ENCODE data around the gene FBXL15. TPM values are rescaled to one million over a fixed set of nuclear protein-coding genes. Genes with fewer than 3 reads are reported as not detected.
A peak's percentile ranks its signal among the peaks of the same experiment; 100 is the strongest.

The FBXL15 gene, protein sequence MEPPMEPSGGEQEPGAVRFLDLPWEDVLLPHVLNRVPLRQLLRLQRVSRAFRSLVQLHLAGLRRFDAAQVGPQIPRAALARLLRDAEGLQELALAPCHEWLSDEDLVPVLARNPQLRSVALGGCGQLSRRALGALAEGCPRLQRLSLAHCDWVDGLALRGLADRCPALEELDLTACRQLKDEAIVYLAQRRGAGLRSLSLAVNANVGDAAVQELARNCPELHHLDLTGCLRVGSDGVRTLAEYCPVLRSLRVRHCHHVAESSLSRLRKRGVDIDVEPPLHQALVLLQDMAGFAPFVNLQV
- 10 to 100 TPM in 3 of 4 donors, 1 to 10 TPM in 1; 7.8 to 14.2 (median 11.9) TPM for polyA plus RNA-seq (ENCODE audit: insufficient read length in 4 of 4)

DNA sequence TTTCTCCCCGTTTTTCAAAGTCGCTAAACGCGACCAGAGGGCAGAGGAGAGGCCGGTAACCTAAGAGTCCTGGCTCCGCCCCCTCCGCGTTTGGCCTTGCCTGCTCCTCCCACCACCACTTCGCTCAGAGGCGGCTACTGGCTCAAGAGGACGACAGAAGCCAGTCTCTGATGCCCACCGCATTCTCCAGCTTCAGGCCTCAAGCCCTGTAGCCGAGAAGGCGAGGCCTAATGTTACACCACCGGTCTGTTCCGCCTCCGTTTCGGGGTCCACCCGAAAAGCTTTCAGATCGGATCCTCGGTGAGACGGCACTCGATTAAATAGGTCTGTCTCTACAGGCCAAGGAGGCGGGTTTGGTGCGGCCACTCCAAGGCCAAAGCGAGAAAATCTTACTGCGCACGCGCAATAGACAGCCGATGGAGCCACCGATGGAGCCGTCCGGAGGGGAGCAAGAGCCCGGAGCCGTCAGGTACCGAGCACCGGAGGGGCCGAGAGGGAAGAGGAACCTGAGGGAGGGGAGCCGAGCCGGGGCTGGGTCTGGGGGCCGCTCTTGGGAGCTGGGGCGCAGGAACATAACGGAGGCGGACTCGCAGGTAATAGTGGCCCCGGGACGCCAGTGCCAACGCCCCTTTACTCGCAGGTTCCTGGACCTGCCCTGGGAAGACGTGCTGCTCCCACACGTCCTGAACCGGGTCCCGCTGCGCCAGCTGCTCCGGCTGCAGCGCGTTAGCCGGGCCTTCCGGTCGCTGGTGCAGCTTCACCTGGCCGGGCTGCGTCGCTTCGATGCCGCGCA is at the start of gene FBXL15:
Gene FBXL15 (plus strand): TSS at position 123 of the 793 bp plus-strand sequence. CDS start 294 bp downstream, at position 417.
- DNase-seq (ENCODE audit: low read depth in 4 of 4, low spot score in 2 of 4): peak; percentile 93 to 99 (median 98)

DNA sequence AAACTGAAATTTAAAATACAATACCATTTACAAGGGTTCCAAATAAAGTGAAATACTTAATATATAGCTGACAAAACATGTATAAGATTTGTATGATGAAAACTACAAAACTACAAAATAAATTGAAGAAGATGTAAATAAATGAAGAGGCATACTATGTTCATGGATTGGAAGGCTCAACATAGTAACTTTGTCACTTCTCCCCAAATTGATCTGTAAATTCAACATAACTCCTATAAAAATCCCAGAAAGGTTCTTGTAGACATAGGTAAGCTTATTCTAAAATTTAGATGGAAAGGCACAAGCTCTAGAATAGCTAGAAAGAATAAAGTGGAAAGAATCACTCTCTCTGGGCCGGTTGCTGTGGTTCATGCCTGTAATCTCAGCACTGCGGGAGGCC is 49.3 kb upstream of the FBXL15 start:
- no peak for DNase-seq (ENCODE audit: low read depth in 4 of 4, low spot score in 2 of 4)

GRCh38 chr10:102375250-102375649 is 45.4 kb upstream of the FBXL15 start:
- DNase-seq (ENCODE audit: low read depth in 4 of 4, low spot score in 2 of 4): no peak

GRCh38 chr10:102375867-102376266 is 44.8 kb upstream of the FBXL15 start:
- no peak for DNase-seq (ENCODE audit: low read depth in 4 of 4, low spot score in 2 of 4)

GRCh38 chr10:102376901-102377300 is 43.7 kb upstream of the FBXL15 start:
- no peak for DNase-seq (ENCODE audit: low read depth in 4 of 4, low spot score in 2 of 4)

DNA sequence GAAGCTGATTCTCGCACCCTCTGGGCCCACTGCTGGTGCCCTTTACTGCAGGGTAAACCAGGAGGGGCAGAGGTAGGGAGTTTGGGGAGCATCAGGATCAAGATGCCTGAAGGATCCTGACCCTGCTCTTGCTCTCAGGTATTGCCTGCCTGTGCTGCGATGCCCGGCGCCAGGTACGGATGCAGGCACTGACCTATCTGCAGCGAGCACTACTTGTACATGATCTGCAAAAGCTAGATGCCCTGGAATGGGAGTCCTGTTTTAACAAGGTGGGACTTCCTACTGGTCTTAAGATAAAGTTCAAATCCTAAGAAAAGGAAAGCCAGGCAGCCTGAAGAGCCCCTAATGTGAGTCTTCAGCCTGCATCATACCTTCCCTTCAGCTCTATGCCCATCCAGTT is 41.3 kb upstream of the FBXL15 start:
- no peak for DNase-seq (ENCODE audit: low read depth in 4 of 4, low spot score in 2 of 4)

- no peak for DNase-seq (ENCODE audit: low read depth in 4 of 4, low spot score in 2 of 4)
Observed at GRCh38 chr10:102381983-102382382, 38.7 kb upstream of the FBXL15 start.

- DNase-seq (ENCODE audit: low read depth in 4 of 4, low spot score in 2 of 4): no peak
Observed at GRCh38 chr10:102382871-102383270, 37.8 kb upstream of the FBXL15 start.

GRCh38 chr10:102384053-102384452 is 36.6 kb upstream of the FBXL15 start:
- DNase-seq (ENCODE audit: low read depth in 4 of 4, low spot score in 2 of 4): no peak

DNA sequence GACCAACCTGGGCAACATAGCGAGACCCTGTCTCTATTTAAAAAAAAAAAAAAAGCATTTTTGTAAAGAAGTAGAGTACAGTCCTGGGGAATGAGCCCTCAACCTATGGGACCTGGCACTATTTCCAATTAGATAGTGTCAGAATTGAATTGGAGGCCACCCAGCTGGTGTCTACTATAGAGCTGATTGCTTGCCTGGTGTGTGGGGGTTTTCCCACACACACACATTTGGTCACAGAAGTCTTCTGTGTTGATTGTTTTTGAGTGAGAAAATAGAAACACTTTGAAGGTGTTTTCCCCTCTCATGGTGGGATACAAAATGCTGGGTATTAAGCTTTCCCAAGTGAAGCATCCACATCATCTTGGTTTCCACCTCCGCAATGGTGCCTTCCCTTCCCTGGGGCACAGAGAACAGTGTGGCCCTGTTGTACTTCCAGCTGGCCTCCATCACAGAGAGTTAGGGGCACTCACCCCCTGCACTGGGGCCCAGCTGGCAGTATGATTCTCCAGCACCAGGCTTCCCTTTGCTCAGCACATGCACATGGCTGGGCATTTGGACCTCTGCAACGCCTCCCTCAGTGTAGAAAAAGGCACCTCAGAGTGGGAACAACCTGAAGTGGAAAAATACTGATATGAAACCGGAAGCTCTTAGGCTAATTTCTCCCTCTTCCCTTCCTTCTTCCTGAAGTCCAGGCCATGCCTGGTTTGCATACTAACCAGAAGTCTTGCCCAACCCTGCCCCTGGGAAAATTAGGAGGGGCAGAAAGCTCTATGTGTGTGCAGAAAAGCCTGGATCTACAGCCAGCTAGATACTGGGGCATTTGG is 35.8 kb upstream of the FBXL15 start:
- no peak for DNase-seq (ENCODE audit: low read depth in 4 of 4, low spot score in 2 of 4)

DNA sequence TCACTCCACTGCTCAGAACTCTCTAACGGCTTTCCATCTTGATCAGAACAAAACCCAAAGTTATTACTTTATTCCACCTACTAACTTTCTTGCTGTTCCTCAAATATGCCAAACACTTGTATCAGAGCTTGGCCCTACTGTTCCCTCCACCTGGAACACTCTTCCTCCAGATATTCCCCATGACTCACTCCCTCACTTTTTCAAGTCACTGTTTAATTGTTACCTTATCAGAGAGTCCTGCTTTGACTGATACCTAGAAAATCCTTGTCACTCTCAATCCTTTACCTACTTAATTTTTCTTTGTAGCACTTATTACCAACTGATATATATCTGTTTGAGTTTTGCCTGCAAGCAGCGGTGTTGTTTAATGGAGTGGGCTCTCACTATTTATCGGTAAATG is 30.7 kb upstream of the FBXL15 start:
- no peak for DNase-seq (ENCODE audit: low read depth in 4 of 4, low spot score in 2 of 4)

- DNase-seq (ENCODE audit: low read depth in 4 of 4, low spot score in 2 of 4): no peak
Observed at GRCh38 chr10:102392306-102392705, 28.3 kb upstream of the FBXL15 start.

- DNase-seq (ENCODE audit: low read depth in 4 of 4, low spot score in 2 of 4): no peak
Observed at GRCh38 chr10:102393411-102394078, 27.1 kb upstream of the FBXL15 start.

GRCh38 chr10:102394079-102394800 is 26.4 kb upstream of the FBXL15 start:
- DNase-seq (ENCODE audit: low read depth in 4 of 4, low spot score in 2 of 4): peak in 2 of 4 donors; percentile 77 to 83

GRCh38 chr10:102394801-102395399 is 25.7 kb upstream of the FBXL15 start:
- no peak for DNase-seq (ENCODE audit: low read depth in 4 of 4, low spot score in 2 of 4)

DNA sequence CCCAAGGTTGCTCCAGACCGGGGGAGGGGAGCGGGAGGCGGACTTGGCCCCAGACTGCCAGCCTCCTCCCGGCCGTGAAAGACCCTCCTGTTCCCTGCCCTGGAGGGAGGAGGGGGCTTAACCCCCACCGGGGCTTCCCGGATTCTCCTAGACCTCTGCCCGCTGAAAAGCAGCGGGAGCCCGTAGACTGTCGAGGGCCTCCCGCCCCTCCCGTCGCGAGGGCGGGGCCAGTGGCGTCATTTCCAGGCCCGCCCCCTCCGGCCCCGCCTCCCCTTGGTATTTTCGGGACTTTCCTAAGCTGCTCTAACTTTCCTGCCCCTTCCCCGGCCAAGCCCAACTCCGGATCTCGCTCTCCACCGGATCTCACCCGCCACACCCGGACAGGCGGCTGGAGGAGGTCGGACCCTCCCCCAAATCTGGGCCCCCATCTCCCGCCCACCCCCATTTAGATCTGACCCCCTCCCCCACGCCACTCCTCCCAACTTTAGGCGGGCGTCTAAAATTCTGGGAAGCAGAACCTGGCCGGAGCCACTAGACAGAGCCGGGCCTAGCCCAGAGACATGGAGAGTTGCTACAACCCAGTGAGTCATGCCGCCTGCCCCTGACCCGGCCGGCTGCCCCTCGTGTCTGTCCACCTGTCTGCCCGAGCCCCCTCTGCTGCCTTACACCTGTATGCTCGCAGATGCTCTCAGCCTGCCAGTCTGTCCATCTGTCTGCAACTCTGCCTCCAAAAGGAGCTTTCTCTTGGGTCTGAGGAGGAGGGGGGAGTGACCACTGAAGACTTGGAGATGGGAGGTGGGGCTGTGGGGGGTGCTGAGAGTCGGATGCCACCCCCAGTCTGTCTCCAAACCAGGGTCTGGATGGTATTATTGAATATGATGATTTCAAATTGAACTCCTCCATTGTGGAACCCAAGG is 25.0 kb upstream of the FBXL15 start, which contains the start of gene NFKB2:
Gene NFKB2 (plus strand): TSS at position 306 of the 917 bp plus-strand sequence. CDS start 255 bp downstream, at position 561.
- DNase-seq (ENCODE audit: low read depth in 4 of 4, low spot score in 2 of 4): peak in 2 of 4 donors; percentile 81 to 86

GRCh38 chr10:102396317-102396650 is 24.4 kb upstream of the FBXL15 start:
- DNase-seq (ENCODE audit: low read depth in 4 of 4, low spot score in 2 of 4): no peak

- no peak for DNase-seq (ENCODE audit: low read depth in 4 of 4, low spot score in 2 of 4)
Observed at GRCh38 chr10:102396730-102397151, 23.9 kb upstream of the FBXL15 start.

Measured in left renal cortex interstitium (tissue), 4 donors.